Right hindlimb (tissue), 1 donor: Measurements from ENCODE around the gene SCARB1.

Source experiments
- DNase-seq: peaks from one replicate; pipeline ENCODE4 v3.0.0-alpha.2; 2018

SCARB1 gene

DNA sequence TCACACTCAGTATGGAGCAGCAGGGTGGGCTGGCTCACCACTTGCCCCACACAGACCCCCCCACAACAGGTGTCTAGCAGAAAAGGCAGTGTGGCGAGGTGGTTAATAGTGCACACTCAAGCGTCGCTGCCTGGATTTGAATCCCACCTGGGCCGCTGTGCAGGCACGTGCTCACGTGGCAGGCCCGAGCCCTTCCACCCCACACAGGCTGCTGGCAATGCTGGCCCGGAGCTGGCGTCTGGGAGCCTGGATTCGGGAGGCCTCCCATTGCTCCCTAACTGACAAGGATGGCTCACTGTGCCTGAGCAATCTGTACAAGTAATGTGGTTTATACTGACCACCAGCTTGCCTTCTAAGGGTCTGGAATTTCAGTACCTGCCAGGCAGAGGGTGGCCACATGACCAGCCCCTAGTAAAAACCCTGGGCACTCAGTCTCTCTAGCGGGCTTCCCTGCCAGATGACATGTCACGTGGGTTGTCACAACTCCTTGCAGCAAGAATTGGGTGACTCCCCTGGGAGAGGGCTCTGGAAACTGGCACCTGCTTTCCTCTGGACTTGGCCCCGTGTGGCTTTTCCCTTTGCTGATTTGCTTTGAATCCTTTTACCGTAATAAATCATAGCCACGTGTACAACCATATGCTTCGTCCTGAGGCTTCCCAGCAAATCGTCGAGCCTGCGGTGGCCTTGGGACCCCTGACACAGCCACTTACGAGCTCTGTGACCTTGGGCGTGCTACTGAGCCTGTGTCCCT lies 72.8 kb downstream of the SCARB1 start:
- no peak for DNase-seq

DNA sequence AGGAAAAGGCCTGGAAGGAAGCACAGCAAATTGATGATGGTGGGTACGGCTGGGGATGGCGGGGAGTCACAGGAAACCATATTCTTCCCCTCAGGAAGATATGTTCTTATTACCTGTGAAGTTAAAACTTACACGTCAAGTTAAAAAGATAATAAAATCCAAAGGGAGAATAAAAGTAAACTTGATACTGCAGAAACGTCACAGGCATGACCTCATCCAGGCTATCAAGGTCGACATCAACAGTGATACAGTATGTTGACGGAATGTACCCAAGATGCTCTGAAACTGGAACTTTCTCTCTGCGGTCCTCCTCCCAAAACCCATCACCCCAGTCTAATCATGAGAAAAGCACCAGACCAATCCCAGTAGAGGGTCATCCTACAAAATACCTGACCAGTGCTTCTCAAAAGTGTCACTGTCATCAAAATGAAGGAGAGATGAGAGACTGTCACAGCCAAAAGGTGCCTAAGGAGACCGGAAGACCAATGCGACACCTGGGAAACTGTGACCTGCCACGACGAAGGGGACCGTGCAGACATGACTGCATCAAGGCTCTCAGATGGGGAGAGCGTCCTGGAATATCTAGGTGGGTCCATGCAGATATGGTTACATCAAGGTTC lies 74.6 kb downstream of the SCARB1 start:
- DNase-seq: no peak

DNA sequence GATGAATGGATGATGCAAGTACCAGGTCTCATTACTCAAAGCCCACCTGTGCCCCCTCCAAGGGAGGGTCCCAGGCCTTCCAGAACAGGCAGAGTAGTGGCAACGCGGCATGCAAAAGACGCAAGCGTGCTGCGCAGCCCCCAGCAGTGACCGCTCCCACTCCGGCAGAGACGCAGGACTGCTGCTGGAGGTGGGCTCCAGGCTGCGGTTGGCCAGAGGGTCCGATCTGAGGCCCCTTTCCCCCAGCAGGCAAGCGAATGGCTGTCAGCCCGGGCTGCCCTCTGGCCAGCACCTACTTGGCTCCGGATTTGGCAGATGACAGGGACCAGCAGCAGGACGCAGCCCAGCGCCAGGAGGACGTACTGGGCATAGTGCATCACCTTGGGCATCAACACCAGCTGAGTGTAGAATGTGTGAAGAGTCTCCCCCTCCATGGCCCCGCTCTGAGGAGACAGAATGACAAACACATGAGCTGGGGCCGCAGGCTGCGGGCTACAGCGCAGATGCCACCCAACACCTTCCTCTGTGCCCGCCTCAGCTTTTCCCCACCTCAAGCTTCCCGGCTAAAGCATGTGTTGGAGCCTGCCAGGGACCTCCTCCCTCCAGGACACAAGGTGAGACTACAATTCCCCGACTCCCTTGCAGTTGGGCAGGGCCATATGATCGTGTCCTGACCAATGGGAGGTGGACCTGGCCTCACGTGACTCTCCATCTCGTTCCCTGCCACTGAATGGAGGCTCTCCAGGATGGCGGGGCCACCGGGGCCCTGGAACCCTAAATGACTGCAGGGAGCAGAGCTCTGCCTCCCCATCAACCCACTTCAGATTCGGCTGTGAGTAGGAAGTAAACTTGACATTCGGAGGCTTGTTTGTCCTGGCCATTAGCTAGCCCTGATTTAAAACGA lies 77.4 kb downstream of the SCARB1 start:
- DNase-seq: peak; percentile 95

DNA sequence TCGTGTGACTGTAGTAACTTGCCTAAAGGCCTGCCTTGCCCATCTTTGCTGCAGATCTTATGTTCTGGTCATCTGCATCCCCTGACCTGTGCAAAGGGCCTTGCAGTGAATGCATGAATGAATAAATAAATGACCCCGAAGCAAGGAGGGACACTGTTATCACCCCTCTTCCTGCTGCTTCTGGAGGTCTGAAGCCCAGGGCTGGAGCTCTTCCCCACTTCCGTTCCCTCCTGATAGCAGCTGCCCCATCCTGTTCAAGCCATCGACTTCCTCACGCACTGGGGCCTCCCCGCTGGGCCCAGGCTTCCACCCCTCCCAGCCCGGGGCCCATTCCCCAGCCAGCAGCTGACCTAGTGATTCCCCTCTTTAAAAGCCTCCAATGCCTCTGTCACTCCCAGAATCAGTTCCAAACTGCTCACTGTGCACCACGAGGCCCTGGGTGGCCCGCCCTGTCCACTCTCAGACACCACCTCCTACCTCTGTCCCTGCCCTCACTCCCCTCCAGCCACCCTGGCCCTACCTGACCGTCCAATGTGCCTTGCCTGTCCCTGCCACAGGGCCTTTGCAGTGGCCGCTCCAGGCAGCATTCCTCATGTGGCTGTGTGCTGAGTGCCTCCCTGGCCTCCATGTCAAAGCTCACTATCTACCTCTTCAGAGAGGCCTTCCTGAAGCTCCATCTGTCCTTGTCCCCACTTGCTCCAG lies 78.6 kb downstream of the SCARB1 start:
- no peak for DNase-seq

DNA sequence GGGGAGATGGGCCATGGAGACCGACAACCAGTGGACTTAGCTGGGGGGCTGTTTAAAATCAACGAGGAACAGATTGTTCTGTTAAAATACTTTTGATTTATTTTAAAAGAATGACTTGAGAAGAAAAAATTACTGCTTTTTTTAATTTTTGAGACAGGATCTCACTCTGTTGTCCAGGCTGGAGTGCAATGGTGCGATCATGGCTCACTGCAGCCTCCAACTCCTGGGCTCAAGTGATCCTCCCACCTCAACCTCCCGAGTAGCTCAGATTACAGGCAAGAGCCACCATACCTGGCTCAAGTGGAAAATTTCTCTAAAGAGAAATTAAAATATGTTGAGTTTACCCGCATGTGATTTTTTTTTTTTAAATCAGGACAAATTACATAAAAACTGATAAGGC lies 80.6 kb downstream of the SCARB1 start:
- DNase-seq: no peak

DNA sequence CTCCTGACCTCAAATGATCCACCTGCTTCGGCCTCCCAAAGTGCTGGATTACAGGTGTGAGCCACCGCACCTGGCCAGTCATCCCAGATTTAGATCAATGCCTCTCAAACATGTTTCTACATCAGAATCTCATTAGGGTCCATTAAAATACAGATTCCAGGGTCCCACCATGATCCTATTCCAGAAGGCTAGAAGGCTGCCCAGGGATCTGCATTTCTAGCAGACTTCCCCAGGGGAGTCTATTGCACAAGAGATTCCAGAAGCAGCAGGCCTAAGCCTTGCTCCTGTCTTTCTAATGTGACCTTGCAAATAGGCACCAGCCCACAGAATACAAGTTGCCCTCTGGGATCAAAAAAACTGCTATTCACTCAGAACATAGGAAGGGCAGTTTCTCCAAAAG lies 81.5 kb downstream of the SCARB1 start:
- DNase-seq: no peak

DNA sequence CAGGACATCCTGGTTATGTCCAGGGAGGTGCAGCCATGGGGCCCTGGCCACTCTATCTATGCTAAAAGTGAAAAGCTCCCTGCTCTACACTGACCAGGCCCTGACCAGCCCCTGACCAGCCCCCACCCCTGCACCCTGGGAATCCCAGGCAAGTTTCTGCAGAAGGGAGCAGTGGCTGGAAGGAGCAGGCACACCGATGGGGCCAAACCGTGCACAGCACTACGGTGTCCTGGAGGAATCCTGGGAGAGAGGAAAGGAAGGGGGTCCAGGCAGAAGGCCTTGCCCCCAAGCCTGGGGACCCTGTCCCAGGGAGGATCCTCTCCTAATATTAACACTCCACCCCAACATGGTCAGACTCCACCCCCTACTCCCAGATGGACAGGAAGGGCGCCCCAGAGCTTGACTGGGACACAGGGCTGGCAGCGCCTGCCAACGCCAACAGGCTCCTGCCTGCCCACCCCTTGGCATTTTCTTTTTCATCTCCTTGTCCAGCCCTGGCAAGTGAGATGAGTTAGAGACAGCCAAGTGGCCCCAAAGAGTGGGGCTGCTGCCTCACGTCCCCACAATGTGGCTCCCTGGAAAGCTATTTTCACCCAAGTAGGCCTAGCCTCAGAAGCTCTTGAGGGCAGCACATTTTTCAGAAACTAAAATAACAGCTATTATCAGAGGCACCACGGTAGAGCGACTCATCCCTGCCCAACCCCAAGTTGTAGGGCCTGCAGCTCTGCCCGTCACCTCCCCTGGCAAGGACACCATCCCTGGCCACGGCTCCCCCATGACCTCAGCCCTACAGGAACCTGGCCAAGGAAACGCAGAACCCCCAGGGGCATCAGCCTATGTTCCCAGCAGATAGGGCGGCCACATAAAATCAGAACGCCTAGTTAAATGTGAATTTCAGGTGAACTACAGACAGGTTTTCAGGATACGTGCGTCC lies 82.6 kb downstream of the SCARB1 start:
- no peak for DNase-seq

DNA sequence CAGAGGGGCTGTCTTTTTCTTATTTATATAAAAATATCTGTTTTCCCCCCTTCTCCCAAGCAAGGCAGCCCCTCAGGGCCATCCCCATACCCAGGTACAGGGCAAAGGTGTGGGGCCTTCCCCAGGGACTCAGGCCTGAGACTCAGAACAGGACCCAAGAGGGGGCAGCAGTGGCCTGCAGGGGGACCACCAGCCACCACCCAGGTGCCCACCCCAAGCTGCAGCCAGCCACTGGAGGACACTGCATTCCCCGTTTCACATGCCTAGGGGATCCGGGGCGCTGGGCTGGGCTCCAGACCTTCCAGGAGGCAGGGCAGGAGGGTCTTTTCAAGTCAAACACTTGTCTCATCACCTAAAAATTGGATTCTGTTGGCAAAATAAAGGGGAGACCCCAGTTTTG lies 83.3 kb downstream of the SCARB1 start:
- no peak for DNase-seq

DNA sequence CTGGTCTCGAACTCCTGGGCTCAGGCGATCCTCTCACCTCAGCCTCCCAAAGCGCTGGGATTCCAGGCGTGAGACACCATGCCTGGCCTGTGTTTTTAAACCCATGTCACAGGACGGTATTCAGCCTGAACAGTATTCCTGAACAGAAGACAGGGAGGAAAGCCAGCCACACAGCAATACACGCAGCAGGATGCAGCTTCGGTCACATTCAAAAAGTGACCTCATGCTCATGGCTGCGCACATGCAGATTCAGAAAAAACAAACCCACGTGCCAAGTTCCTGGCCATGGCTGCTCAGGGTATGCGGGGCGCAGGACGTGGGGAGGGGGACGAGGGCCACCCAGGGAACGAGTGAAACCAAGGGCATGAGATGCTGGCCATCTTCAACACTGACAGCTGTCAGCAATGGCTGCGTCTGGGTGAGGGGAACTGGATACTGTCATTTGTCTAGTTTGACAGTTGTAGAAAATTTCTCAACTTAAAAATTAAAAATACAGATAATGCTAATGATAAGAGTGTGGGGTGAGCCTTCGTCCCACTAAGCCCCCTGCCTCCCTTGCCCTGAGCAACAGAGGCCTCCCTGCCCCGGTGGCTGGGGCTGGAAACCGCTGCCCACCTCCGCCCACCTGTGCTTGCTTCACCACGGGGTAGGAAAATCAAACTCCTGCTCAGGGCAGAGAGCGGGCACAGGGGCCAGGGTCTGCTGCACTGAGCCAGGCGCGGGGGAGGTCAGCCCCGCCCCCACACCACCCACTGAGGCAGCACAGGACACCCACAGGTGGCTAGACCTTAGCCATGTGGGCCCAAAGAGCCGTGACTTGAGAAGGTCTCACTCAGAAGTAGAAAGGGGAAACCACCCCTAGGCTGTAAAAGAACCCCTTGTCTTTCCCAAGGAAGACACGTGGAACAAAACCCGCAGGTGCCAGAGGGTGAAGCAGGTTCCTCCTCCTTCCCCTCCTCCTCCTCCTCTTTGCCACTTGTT lies 84.2 kb downstream of the SCARB1 start:
- DNase-seq: no peak

DNA sequence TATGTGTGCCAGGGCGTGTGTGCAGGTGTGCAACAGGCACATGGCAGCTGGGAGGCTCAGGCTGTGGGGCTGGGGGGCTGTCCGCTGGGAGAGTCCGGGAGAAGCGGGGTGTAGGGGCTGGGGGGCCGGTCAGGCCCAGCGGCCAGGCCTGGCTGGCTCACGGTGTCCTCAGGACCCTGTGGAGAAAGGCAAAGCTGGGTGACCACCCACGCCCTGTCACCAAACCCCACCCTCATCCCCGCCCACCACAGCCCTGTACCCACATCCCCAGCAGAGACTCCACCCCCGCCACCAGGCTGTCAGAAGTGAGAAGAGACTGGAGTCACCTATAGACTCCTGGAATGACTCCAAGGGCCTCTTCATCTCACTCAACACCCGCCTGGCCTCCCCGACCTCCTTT lies 85.3 kb downstream of the SCARB1 start:
- no peak for DNase-seq

DNA sequence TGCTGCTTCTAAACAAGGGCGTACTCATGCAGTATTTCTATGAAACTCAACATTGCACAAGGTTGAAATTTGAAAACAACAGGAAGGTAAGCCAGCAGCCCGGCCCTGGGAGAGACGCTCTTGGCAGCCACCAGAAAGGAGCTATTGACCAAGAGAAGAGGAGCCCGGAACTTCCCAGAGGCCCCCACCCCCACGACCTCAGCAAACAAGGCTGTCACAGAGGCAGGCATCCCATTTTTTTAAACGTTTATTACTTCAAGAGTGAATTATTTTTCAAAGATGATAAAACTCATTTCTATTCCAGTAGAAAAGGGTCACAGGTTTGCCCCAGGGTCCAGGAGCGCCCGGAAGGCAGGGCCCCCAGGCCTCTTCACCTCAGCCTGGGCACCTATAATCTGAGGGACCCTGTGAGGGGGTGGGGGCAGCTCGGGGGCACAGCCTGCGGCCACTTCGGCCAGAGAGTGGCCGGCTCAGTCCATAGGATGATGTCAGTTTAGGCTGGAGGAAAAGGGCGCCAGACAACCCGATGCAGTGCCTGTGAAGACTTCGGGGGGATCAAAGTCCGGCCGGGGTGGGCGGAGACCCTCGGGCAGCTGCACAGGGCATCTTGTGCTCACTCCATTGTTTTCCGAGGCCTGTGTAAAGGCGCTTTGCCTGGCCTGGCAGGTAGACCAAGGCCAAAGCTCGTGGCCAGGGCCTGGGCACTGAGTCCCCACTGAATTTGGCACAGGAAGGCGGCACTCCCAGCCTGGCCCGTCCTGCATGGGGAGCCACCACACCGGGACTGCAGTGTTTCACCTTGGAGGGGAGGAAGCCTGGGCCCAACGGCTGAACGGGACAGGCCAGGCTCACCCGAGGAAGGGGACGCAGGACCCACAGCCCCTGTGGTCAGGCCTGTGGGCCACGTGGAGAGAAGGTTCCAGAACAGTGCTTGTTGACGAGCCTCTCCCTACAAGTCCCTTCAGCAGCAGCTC lies 86.0 kb downstream of the SCARB1 start:
- DNase-seq: no peak

DNA sequence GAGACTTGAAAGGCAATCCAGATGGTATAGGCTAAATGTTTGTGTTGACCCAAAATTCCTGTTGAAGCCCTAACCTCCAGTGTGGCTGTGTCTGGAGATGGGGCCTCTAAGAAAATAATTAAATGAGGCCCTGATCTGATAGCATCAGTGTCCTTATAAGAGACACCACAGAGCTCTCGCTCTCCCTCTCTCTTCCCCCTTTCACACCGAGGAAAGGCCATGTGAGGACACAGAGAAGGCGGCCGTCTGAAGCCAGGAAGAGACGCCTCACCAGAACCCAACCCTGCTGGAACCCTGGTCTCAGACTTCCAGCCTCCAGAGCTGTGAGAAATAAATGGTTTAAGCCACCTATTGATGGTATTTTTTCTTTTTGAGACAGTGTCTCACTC lies 87.5 kb downstream of the SCARB1 start:
- DNase-seq: no peak

DNA sequence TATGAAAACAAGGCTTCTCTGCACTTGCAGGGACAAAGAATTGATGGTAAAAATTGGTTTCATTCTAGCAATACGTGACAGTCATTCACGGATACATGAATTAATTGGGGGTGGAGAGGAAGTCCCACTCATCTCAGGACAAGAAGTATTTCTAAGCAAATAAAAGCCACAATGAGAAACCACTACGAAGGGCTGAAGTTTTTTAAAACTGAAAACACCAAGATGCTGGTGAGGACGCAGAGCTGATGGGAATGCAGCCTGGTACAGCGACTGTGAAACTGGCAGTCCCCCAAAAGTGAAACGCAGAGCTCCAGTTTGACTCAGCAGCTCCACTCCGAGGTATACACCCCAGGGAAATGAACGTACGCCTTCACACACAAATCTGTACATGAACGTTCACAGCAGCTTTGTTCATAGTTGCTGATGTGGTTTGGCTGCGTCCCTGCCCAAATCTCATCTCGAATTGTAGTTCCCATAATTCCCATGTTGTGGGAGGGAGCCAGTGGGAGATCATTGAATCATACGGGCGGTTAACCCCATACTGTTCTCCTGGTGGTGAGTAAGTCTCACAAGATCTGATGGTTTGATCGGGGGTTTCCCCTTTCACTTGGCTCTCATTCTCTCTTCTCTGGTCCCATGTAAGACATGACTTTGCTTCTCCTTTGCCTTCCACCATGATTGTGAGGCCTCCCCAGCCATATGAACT lies 89.0 kb downstream of the SCARB1 start:
- DNase-seq: peak; percentile 75

DNA sequence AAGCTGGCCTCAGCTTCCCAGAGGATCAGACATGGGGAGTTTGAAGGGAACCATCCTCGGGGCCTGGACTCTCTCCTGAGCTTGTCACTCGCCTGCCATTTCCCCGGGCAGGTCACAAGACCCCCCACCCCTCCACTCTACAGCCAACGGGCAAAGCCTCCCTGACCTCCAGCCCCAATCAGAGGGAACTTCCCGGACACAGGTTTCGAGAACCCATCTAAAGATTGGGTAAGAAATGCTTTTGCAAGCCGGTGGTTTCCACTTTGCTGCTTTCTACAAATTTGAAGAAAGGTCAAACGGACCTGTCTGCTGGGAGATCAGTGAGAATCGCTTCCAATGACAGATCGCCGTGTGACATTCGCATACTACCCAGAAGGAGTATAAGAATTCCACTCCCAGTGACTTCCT lies 89.6 kb downstream of the SCARB1 start:
- no peak for DNase-seq

DNA sequence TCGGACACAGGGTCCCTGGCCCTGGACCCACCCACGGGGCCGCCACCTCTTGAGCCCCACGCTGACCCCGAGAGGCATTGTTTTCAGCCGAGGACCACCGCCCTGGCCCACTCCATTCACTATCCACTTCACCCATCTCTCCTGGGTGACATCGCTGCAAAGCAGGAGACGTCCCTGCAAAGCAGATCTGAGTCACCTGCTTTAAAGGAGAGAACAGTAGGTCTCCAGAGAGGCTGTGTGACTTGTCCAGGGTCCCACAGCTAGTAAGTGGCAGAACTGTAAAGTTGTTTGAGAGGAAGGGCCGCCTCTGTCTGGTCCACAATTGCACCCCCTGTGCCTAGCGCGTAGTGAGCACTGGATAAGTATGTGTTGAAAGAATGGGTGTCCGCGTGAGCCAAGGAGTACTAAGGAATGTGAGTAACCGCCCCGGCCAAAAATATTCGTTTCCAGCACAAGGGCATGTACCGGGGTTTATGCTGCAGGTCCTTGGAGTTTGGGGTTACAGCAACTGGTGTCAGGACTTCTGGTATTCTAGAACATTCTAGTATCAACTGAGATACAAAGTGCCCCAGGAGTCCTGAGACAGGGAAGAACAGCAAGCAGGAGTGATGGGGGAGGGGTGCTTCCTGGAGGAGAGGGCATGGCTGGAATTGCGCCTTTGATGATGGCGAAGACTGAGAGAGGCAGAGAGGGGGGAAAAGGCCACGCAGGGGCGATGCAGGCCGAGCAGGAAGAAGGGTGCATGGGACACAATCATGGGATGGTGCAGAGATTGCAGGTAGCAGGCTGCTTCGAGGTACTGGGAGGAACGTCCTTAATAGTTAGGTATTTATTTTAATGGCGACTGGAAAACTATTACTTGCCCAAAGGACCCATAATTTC lies 91.1 kb downstream of the SCARB1 start:
- no peak for DNase-seq

DNA sequence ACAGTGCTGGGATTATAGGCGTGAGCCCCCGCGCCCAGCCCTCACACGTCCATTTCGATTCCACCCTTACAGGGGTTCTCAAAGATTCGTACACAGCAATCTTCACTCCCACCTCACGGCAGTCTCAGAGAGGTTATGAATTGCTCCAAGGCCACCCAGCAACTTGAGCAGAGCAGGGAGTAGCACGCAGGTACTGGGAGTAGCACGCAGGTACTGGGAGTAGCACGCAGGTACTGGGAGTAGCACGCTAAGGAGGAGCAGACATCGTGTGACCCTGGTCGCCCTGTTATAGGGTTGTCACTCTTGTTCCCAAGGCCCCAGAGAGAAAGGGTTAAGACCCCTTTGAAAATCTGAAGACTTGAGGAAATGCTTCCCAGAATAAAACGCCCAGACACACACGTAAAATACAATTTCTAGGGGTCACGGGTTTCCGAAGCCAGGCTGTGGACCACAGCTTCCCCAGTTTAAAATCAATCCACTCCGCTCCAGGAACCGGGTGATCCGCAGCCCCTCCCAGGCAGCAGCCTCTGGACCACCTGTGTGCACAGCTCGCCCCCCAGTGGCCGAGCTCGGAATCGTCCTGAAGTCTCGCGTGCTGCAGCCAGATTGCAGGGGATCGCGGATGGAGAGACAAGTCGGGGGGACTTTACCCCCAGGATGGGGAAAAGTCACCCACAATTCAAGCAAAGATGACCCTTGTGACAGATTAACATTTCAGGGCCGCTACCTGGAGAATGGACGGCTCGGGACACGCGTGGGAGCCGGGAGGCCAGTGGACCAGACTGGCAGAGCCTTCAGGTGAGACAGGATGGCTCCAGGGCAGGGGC lies 92.0 kb downstream of the SCARB1 start:
- DNase-seq: peak; percentile 89

DNA sequence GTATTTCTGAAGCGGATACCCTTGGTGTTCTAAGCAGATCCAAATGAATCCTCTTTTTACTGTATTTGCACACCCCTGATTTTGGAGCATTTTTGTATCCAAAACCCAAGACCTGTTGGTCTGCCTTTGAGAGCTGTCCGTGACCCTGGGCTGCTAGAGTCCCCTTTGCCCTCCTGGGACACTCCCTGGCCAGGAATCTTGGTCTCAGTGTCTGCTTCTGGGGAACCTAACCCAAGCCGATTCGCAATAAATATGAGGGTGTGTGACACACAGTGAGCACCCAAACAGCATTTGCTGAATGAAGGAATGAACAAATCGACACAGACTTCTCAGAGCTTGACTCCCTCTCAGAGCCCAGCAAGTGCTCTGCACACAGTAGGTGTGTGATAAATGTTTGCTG lies 92.9 kb downstream of the SCARB1 start:
- no peak for DNase-seq
